ENCODE results near the gene GCA.

GCA gene

DNA sequence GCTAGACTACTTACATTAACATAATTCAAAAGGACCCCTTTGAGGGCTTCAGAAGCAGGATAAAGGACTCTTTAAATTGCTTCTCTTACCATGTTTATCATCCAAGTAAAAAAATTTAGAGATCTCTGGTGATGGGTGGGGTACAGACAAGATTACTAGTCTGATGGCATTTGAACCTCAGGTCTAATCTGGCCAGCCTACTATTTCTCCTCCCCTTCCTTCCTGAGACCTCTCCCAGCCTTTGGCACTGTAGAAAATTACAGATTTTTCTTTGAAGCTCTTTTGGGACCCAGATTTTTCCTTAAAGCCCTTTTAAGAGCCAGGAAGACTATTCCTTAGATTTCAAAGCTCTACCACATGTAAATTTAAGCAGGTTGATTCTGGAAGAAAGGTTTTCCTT, 28.9 kb downstream of the GCA start:
- no peaks in the 10 kb centered on the region for H3K36me3 Mint-ChIP-seq (ENCODE audit: low read depth)
- H3K9me3 Mint-ChIP-seq: no peaks in the 10 kb centered on the region
- H3K27me3 Mint-ChIP-seq (ENCODE audit: low read depth): no peaks in the 10 kb centered on the region
- H3K4me1 Mint-ChIP-seq: no peaks in the 10 kb centered on the region
- TF ChIP-seq, protein P1, sequence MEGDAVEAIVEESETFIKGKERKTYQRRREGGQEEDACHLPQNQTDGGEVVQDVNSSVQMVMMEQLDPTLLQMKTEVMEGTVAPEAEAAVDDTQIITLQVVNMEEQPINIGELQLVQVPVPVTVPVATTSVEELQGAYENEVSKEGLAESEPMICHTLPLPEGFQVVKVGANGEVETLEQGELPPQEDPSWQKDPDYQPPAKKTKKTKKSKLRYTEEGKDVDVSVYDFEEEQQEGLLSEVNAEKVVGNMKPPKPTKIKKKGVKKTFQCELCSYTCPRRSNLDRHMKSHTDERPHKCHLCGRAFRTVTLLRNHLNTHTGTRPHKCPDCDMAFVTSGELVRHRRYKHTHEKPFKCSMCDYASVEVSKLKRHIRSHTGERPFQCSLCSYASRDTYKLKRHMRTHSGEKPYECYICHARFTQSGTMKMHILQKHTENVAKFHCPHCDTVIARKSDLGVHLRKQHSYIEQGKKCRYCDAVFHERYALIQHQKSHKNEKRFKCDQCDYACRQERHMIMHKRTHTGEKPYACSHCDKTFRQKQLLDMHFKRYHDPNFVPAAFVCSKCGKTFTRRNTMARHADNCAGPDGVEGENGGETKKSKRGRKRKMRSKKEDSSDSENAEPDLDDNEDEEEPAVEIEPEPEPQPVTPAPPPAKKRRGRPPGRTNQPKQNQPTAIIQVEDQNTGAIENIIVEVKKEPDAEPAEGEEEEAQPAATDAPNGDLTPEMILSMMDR (IDR thresholded peaks at IDR 0.05; ENCODE audit: unreplicated experiment in 3 of 3): no peak
- H3K4me3 Mint-ChIP-seq: no peak overlapping the region
- no peak overlapping the region for H3K27ac Mint-ChIP-seq

GRCh38 chr2:162379719-162380580, 36.0 kb downstream of the GCA start:
- TF ChIP-seq, protein P1 (IDR thresholded peaks at IDR 0.05; ENCODE audit: unreplicated experiment in 3 of 3): no peak
- Mint-ChIP-seq H3K27me3 (ENCODE audit: low read depth) (no peaks in the 10 kb centered on the region), H3K4me1 (peaks cover 10% of the 10 kb centered on the region), H3K36me3 (ENCODE audit: low read depth) (no peaks in the 10 kb centered on the region), H3K9me3 (no peaks in the 10 kb centered on the region), H3K27ac (no peak overlapping the region), H3K4me3 (no peak overlapping the region)

- peaks cover 10% of the 10 kb centered on the region for H3K4me1 Mint-ChIP-seq
- peak overlapping the region in 1 of 3 experiments; percentile 1 for H3K27ac Mint-ChIP-seq
- no peak overlapping the region for H3K4me3 Mint-ChIP-seq
- H3K9me3 Mint-ChIP-seq: no peaks in the 10 kb centered on the region
- no peaks in the 10 kb centered on the region for H3K36me3 Mint-ChIP-seq (ENCODE audit: low read depth)
- TF ChIP-seq, protein P1 (IDR thresholded peaks at IDR 0.05; ENCODE audit: unreplicated experiment in 3 of 3): no peak
- no peaks in the 10 kb centered on the region for H3K27me3 Mint-ChIP-seq (ENCODE audit: low read depth)
Observed at GRCh38 chr2:162381851-162382250, 37.9 kb downstream of the GCA start.

- H3K4me3 Mint-ChIP-seq: no peak overlapping the region
- TF ChIP-seq, protein P1 (IDR thresholded peaks at IDR 0.05; ENCODE audit: unreplicated experiment in 3 of 3): no peak
- H3K27me3 Mint-ChIP-seq (ENCODE audit: low read depth): no peaks in the 10 kb centered on the region
- no peaks in the 10 kb centered on the region for H3K9me3 Mint-ChIP-seq
- no peaks in the 10 kb centered on the region for H3K36me3 Mint-ChIP-seq (ENCODE audit: low read depth)
- H3K27ac Mint-ChIP-seq: no peak overlapping the region
- peaks cover 10% of the 10 kb centered on the region for H3K4me1 Mint-ChIP-seq
Observed at GRCh38 chr2:162382278-162382677, 38.3 kb downstream of the GCA start.

GRCh38 chr2:162385536-162385935, 41.6 kb downstream of the GCA start:
- Mint-ChIP-seq H3K4me3 (no peak overlapping the region), H3K4me1 (peaks cover 10% of the 10 kb centered on the region), H3K27ac (no peak overlapping the region), H3K9me3 (no peaks in the 10 kb centered on the region), H3K27me3 (ENCODE audit: low read depth) (no peaks in the 10 kb centered on the region), H3K36me3 (ENCODE audit: low read depth) (no peaks in the 10 kb centered on the region)
- TF ChIP-seq, protein P1 (IDR thresholded peaks at IDR 0.05; ENCODE audit: unreplicated experiment in 3 of 3): no peak

- Mint-ChIP-seq H3K27ac (no peak overlapping the region), H3K4me3 (no peak overlapping the region), H3K27me3 (ENCODE audit: low read depth) (no peaks in the 10 kb centered on the region), H3K9me3 (no peaks in the 10 kb centered on the region), H3K36me3 (ENCODE audit: low read depth) (no peaks in the 10 kb centered on the region), H3K4me1 (no peaks in the 10 kb centered on the region)
- TF ChIP-seq, protein P1 (IDR thresholded peaks at IDR 0.05; ENCODE audit: unreplicated experiment in 3 of 3): no peak
Observed at GRCh38 chr2:162390801-162391200, 46.9 kb downstream of the GCA start.
